ENCODE measurements around the gene FAM153A. TPM values are rescaled to one million over a fixed set of nuclear protein-coding genes. Genes with fewer than 3 reads are reported as not detected.
"Not testable (repeated sequence)": the region's sequence is repeated elsewhere in the genome, so short reads cannot be mapped to it uniquely, and the experiment has no call there.

The FAM153A gene
- total RNA-seq, 1 experiment from 2014 or later = 1.2 TPM

DNA sequence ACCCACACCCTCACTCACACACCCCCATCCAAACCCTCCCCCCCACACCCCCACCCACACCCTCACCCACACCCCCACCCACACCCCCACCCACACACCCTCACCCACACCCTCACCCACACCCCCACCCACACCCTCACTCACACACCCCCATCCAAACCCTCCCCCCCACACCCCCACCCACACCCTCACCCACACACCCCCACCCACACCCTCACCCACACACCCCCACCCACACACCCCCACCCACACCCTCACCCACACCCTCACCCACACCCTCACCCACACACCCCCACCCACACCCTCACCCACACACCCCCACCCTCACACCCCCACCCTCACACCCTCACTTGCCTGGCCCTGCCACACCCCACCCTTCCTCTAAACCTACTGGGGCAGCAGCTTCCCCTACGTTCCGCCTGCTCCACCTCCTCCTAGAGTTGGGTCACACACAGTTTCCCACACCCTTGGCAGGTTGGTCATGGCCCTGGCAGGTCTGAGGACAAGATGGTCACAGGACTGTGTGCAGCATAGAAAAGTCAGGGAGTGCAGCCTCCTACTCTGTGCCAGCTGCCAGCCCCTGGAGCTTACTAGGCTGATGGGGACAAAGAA is 30.2 kb upstream of the FAM153A start:
- not testable (repeated sequence) for H3K27me3 Mint-ChIP-seq (ENCODE audit: low read depth); H3K79me2 ChIP-seq (ENCODE audit: insufficient read depth, low read length); H3K4me1 ChIP-seq (ENCODE audit: insufficient read depth, low read length); H3K27ac ChIP-seq (ENCODE audit: insufficient read length, low read depth, low read length); H3K36me3 Mint-ChIP-seq (ENCODE audit: insufficient read depth in 1 of 3, low read depth in 3 of 3); H3K9me3 ChIP-seq (ENCODE audit: control insufficient read depth, low read depth, low read length); H3K27ac Mint-ChIP-seq; H3K4me2 ChIP-seq (ENCODE audit: insufficient read depth, insufficient read length, low read length); H3K4me3 Mint-ChIP-seq; H3K9ac ChIP-seq (ENCODE audit: extremely low read depth, insufficient read length, low read length); H3K23me2 ChIP-seq (ENCODE audit: insufficient read length, low read depth, low read length, poor library complexity, severe bottlenecking); H3K27me3 ChIP-seq (ENCODE audit: insufficient read depth, low read length); H2AFZ ChIP-seq (ENCODE audit: low read length); H2BK15ac ChIP-seq (ENCODE audit: low read depth, low read length); H2BK120ac ChIP-seq (ENCODE audit: low read depth, low read length, poor library complexity, severe bottlenecking); H3K9me3 Mint-ChIP-seq; H4K91ac ChIP-seq (ENCODE audit: insufficient read length, low read depth, low read length); H4K20me1 ChIP-seq (ENCODE audit: control insufficient read depth, insufficient read depth, insufficient read length); H3K4ac ChIP-seq (ENCODE audit: low read depth, low read length); H3K14ac ChIP-seq (ENCODE audit: insufficient read depth, low read length); H2BK5ac ChIP-seq (ENCODE audit: insufficient read length, low read length); H2AK5ac ChIP-seq (ENCODE audit: insufficient read length, low read length); H2BK20ac ChIP-seq (ENCODE audit: low read depth, low read length, poor library complexity, severe bottlenecking); H3K79me1 ChIP-seq (ENCODE audit: insufficient read depth, low read depth, low read length, poor library complexity, severe bottlenecking); DNase-seq; H4K8ac ChIP-seq (replicated peaks; ENCODE audit: insufficient read length, low read depth, low read length); H3K4me1 Mint-ChIP-seq; H3K56ac ChIP-seq (ENCODE audit: insufficient read length, low read depth, low read length); H4K5ac ChIP-seq (ENCODE audit: insufficient read length, low read depth, low read length); H3K18ac ChIP-seq (ENCODE audit: insufficient read length, low read depth, low read length); H3T11ph ChIP-seq (ENCODE audit: low read length); H2BK12ac ChIP-seq (ENCODE audit: insufficient read length, low read depth, low read length); H3K23ac ChIP-seq (ENCODE audit: insufficient read length, low read depth, low read length)
- no CpG with 5 or more reads among the region's 2 CpGs for WGBS (ENCODE audit: extremely low coverage, insufficient read length, low lambda C conversion rate)

DNA sequence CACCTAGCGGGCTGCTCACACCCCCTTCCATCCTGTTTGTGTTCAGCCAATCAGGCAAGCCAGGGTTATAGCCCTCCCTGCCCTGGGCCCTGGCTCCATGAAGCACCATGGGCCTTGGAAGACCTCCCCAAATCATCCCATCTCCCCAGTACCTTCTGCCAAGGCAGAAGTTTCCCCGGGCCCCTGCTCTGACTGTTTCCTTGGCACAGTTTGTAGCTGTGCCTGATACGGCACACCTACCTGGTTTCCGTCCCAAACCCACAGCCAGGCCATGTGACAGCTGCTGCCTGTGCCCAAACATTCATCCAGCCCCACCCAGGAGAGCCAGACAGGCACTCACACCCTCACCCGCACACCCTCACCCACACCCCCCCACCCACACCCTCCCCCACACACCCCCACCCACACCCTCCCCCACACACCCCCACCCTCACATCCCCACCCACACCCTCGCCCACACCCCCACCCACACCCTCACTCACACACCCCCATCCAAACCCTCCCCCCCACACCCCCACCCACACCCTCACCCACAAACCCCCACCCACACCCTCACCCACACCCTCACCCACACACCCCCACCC is 29.6 kb upstream of the FAM153A start:
- H4K5ac ChIP-seq (ENCODE audit: insufficient read length, low read depth, low read length); H3K27ac ChIP-seq (ENCODE audit: insufficient read length, low read depth, low read length); H3K14ac ChIP-seq (ENCODE audit: insufficient read depth, low read length); H3K9me3 ChIP-seq (ENCODE audit: control insufficient read depth, low read depth, low read length); H3T11ph ChIP-seq (ENCODE audit: low read length); H3K36me3 Mint-ChIP-seq (ENCODE audit: insufficient read depth in 1 of 3, low read depth in 3 of 3); H3K4me3 Mint-ChIP-seq; H3K79me1 ChIP-seq (ENCODE audit: insufficient read depth, low read depth, low read length, poor library complexity, severe bottlenecking); H4K8ac ChIP-seq (replicated peaks; ENCODE audit: insufficient read length, low read depth, low read length); H3K9me3 Mint-ChIP-seq; H2BK20ac ChIP-seq (ENCODE audit: low read depth, low read length, poor library complexity, severe bottlenecking); H4K20me1 ChIP-seq (ENCODE audit: control insufficient read depth, insufficient read depth, insufficient read length); H3K4me1 Mint-ChIP-seq; H2BK120ac ChIP-seq (ENCODE audit: low read depth, low read length, poor library complexity, severe bottlenecking); DNase-seq; H3K27ac Mint-ChIP-seq; H3K4ac ChIP-seq (ENCODE audit: low read depth, low read length); H3K23ac ChIP-seq (ENCODE audit: insufficient read length, low read depth, low read length); H3K4me2 ChIP-seq (ENCODE audit: insufficient read depth, insufficient read length, low read length); H2AK5ac ChIP-seq (ENCODE audit: insufficient read length, low read length); H3K9ac ChIP-seq (ENCODE audit: extremely low read depth, insufficient read length, low read length); H2BK12ac ChIP-seq (ENCODE audit: insufficient read length, low read depth, low read length); H4K91ac ChIP-seq (ENCODE audit: insufficient read length, low read depth, low read length); H3K56ac ChIP-seq (ENCODE audit: insufficient read length, low read depth, low read length); H3K23me2 ChIP-seq (ENCODE audit: insufficient read length, low read depth, low read length, poor library complexity, severe bottlenecking); H2BK15ac ChIP-seq (ENCODE audit: low read depth, low read length); H3K27me3 ChIP-seq (ENCODE audit: insufficient read depth, low read length); H2AFZ ChIP-seq (ENCODE audit: low read length); H3K27me3 Mint-ChIP-seq (ENCODE audit: low read depth); H2BK5ac ChIP-seq (ENCODE audit: insufficient read length, low read length); H3K18ac ChIP-seq (ENCODE audit: insufficient read length, low read depth, low read length); H3K79me2 ChIP-seq (ENCODE audit: insufficient read depth, low read length); H3K4me1 ChIP-seq (ENCODE audit: insufficient read depth, low read length): not testable (repeated sequence)
- no CpG with 5 or more reads among the region's 6 CpGs for WGBS (ENCODE audit: extremely low coverage, insufficient read length, low lambda C conversion rate)

All from H9 (cell line).